GM18505 (cell line): ENCODE measurements around the gene SSH3.
A peak's percentile ranks its signal among the peaks of the same experiment; 100 is the strongest.
"Not testable (repeated sequence)": the region's sequence is repeated elsewhere in the genome, so short reads cannot be mapped to it uniquely, and the experiment has no call there.

Experiments used
- ATAC-seq: cut with Tn5 transposase; IDR thresholded peaks from one replicate; pipeline ENCODE4 v1.9.1; 2021; ENCODE audit not compliant: unreplicated experiment
- POLR2A ChIP-seq: IDR thresholded peaks from 4 replicates; pipeline ENCODE4 v1.6.1; 2011; ENCODE audit warnings: borderline replicate concordance; ENCODE audit not compliant: insufficient read depth, insufficient read length; ENCODE audit errors: extremely low read depth

The SSH3 gene

DNA sequence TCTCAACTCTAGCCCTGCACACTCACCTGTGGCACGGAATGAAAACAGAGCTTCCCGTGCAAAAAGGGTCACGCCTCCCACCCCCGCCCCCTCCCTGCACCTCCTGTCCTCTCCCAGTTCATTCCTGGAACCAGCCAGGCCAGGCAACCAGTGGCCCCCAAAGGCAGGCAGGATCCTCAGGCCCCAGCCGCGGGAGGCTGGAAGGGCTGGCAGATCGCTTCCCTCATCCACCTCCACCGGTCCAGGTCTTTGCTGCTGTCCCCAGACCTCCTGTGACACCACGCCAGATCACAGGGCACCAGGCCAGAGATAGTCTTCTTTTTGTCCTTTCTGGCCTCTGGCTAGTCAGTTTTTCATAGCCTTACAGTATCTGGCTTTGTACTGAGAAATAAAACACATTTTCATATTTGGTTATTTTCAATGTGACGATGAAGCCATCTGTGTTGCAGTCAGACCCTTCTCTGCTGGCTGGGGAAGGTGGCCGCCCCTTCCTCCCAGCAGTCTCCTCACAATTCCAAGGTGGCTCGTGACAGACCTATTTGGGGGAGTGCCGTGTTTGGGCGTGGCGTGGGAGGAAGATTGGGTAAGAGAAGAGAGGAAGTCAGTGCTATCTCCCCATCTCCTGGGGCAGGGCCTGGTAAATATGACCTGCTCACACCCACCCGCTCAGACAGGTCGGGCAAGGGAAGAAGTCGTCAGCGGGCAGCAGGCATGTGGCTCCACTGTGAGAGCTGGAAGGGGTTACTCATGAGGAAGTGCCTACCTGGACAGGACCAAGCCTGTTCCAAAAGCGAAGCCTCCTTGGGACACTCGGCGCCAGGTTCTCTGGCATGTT, 9.1 kb downstream of the SSH3 start:
- no peak for TF ChIP-seq POLR2A
- ATAC-seq: no peak

- no peak for TF ChIP-seq POLR2A
- no peak for ATAC-seq
These were observed 10.0 kb downstream of the SSH3 start for GRCh38 chr11:67313125-67313890.

- no peak for TF ChIP-seq POLR2A
- no peak for ATAC-seq
These were observed 10.9 kb downstream of the SSH3 start for GRCh38 chr11:67314218-67314617.

DNA sequence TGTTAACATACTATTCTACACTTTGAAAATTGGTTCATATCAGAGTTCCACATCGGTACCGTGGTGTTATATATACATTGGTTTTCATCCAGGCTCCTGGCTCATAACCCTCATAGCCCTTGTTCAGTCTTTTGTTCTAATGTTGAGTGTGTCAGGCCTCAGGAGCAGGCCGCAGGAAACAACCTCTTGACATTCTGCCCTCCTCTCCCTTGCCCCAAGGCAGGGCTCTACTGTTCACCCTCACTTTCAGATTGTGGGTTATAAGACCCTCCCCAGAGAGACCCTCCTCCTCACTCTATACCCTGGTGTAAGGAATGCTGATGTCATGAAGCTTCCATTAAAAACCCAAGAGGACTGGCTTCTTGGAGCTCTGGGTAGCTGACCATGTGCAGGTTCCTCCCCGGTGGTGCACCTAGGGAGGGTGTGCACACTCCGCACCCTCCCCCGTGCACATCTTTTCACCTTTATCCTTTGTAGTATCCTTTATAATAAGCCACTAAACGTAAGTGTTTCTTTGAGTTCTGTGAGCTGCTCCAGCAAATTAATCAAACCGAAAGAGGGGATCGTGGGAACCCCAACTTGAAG, 12.1 kb downstream of the SSH3 start:
- no peak for ATAC-seq
- TF ChIP-seq POLR2A: no peak

GRCh38 chr11:67316882-67317204, 13.5 kb downstream of the SSH3 start:
- no peak for ATAC-seq
- TF ChIP-seq POLR2A: no peak

DNA sequence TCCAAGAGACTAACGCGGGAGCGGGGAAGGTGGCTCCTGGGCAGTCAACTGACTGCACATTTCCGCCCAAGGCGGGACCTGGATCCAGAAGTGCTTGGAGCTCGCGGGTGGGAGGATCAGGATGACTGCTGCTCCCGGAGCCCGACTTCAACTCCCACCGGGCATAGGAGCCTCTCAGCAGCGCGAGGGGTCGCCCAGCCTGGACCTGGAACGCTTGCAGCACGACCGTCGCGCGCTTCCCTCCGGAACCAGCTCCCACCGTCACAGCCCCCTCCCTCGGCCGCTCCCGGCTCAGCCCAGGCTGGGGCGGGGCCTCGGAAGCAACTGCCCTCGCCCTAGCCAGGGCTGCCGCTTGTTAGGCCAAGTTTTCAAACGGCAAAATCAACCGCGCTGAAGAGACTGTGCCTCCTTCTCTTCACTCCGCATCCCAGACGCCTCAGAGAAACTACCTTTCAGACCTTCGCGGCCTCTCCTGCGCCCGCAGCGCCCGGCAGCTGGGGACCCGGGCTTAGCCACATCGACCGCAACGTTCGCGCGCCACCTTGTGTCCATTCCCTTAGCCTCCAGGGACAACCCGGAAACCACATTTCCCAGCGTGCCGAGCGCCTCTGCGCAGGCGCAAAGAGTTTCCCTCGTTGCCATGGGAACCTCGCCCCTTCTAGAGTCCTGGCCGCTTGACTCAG, 14.0 kb downstream of the SSH3 start:
- ATAC-seq: peak; percentile 76
- peak; percentile 63 for TF ChIP-seq POLR2A

GRCh38 chr11:67317888-67318555, 14.7 kb downstream of the SSH3 start:
- ATAC-seq: peak; percentile 35
- no peak for TF ChIP-seq POLR2A

DNA sequence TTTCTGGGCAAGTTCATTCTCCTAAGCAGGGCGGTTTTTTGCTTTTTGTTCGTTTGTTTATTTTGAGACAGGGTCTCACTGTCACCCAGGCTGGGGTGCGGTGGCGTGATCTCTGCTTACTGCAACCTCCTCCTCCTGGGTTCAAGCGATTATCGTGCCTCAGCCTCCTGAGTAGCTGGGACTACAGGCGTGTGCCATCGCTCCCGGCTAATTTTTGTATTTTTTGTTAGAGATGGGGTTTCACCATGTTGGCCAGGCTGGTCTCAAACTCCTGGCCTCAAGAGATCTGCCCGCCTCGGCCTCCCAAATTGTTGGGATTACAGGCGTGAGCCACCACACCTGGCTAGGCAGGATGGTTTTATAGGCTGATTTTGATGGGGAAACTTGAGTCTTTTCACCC, 15.5 kb downstream of the SSH3 start:
- ATAC-seq: not testable (repeated sequence)

- TF ChIP-seq POLR2A: no peak
- no peak for ATAC-seq
These were observed 16.7 kb downstream of the SSH3 start for GRCh38 chr11:67320011-67320410.

GRCh38 chr11:67320691-67321090, 17.4 kb downstream of the SSH3 start:
- no peak for ATAC-seq
- no peak for TF ChIP-seq POLR2A

- TF ChIP-seq POLR2A: no peak
- no peak for ATAC-seq
These were observed 18.1 kb downstream of the SSH3 start for GRCh38 chr11:67321313-67321871.

GRCh38 chr11:67322049-67322448, 18.7 kb downstream of the SSH3 start:
- TF ChIP-seq POLR2A: no peak
- no peak for ATAC-seq

DNA sequence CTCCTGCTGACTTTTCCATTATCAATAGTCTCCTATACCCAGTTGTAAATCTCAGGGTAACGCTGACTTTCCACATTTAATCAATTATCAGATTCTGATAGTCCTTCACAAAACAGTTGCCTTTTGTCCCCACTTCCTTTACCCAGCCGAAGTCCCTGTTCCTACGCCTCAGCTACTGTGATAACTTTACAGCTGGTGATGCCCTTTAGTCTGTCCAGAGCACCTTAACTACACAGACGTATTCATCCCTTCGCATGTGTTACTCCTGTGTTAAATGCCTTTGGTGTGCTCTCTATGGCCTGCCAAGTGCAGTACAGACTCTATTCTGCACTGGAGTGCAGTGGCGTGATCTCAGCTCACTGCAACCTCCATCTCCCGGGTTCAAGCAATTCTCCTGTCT, 20.2 kb downstream of the SSH3 start:
- no peak for ATAC-seq
- TF ChIP-seq POLR2A: no peak

DNA sequence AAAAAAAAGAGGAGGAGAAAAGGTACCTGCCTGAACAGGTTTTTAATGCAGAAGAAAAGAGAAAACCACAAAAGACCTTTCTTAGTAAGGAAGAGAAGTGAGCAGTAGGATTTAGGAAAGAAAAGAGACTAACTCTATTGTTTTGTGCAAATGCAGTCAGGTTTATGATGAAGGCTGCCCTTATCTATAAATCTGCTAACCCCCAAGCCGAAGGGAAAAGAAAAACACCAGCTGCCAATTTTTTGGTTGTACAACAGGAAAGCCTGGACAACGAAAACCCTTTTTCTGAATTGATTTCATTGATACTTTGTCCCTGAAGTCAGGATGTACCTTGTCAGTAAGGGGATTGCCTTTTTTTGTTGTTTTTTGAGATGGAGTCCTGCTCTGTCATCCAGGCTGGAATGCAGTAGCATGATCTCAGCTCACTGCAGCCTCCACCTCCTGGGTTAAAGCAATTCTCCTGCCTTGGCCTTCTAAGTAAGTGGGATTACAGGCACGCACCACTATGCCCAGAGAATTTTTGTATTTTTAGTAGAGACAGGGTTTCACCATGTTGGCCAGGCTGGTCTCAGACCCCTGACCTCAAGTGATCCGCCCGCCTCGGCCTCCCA, 28.9 kb downstream of the SSH3 start:
- no peak for ATAC-seq
- no peak for TF ChIP-seq POLR2A
